ENCODE measurements around the gene OSBPL10. TPM values are rescaled to one million over a fixed set of nuclear protein-coding genes. Genes with fewer than 3 reads are reported as not detected.

Gene OSBPL10
- total RNA-seq, 4 donors from 2014 or later: 18.6 to 33.6 (median 28.8) TPM

DNA sequence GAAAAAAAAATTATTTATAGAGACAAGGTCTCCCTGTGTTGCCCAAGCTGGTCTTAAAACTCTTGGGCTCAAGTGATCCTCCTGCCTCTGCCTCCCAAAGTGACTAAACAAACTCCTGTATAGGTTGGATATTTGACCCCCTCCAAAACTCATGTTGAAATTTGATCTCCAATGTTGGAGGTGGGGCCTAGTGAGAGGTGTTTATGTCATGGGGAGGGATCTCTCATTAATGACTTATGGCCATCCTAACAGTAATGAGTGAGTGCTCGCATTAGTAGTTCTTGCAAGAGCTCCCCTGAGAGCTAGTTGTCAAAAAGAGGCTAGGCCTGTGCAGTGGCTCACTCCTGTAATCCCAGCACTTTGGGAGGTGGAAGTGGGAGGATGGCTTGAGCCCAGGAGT lies 307.1 kb downstream of the OSBPL10 start:
- 100% methylated on average over 1 of the region's 1 CpG for WGBS, 2 donors
- no peak overlapping the region for H3K27ac ChIP-seq

DNA sequence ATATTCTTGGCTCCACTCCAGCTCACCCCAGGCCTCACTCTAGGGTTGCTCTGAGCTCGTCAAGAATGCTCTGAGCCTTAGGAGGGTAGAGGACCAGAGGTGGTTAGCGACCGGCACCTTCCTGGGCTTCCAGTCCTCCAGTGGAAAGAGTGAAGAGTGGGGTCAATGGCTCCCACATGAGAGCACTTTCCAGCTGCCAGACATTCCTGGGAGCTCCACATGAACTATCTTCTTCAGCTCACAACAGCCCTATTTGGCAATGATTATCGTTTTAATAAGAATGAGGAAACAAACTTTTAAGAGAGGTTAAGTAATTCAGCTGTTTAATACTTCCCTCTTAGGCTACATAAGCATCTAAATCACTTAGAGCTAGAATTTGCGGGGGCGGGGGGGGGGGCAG lies 309.1 kb downstream of the OSBPL10 start:
- no peak overlapping the region for H3K27ac ChIP-seq
- intact Hi-C loops (cut with DNase I): no loop called here
- no peaks in the 10 kb centered on the region for H3K27me3 ChIP-seq
- TF ChIP-seq, protein P1, sequence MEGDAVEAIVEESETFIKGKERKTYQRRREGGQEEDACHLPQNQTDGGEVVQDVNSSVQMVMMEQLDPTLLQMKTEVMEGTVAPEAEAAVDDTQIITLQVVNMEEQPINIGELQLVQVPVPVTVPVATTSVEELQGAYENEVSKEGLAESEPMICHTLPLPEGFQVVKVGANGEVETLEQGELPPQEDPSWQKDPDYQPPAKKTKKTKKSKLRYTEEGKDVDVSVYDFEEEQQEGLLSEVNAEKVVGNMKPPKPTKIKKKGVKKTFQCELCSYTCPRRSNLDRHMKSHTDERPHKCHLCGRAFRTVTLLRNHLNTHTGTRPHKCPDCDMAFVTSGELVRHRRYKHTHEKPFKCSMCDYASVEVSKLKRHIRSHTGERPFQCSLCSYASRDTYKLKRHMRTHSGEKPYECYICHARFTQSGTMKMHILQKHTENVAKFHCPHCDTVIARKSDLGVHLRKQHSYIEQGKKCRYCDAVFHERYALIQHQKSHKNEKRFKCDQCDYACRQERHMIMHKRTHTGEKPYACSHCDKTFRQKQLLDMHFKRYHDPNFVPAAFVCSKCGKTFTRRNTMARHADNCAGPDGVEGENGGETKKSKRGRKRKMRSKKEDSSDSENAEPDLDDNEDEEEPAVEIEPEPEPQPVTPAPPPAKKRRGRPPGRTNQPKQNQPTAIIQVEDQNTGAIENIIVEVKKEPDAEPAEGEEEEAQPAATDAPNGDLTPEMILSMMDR (IDR thresholded peaks at IDR 0.05): no peak
- TF ChIP-seq POLR2A (IDR thresholded peaks at IDR 0.05): no peak
- H3K4me3 ChIP-seq (replicated peaks in 1 of 3): no peak overlapping the region
- H3K9me3 ChIP-seq: no peaks in the 10 kb centered on the region
- H3K4me1 ChIP-seq: peaks cover 0 to 6% of the 10 kb centered on the region in 2 donors
- peak; percentile 20 to 40 for DNase-seq
- H3K36me3 ChIP-seq: no peaks in the 10 kb centered on the region
- WGBS, 2 donors: 31 to 52% methylated on average over 6 of the region's 6 CpGs

More for the DNA sequence above, 307.1 kb downstream of the OSBPL10 start:
- DNase-seq: no peak
- Histone ChIP-seq H3K4me3 (replicated peaks in 1 of 3) (no peak overlapping the region), H3K9me3 (no peaks in the 10 kb centered on the region), H3K36me3 (no peaks in the 10 kb centered on the region), H3K4me1 (peaks cover 0 to 6% of the 10 kb centered on the region in 2 donors), H3K27me3 (no peaks in the 10 kb centered on the region)
- no peak for TF ChIP-seq POLR2A (IDR thresholded peaks at IDR 0.05)
- TF ChIP-seq, protein P1 (IDR thresholded peaks at IDR 0.05): no peak
- intact Hi-C loops (cut with DNase I): no loop called here

DNA sequence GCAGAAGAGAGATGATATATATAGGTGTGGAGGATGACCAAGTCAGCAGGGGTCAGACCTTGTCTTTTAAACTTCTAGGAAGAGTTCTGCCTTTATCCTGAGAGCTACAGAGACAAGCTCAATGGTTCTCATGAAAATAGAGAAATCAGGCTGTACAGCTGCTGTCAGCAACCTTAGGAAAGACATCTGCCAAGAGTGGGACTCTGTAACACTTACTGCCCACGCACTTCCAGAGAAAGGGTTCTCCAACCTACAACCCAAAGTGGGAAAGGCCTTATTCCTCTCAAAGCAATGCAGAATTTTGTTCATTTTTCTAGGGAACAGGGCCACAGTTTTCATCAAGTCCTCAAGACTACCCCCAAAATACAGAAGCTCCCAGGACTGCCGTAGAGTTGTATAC lies 309.6 kb downstream of the OSBPL10 start:
- no peak for DNase-seq
- H3K27me3 ChIP-seq: no peaks in the 10 kb centered on the region
- no peaks in the 10 kb centered on the region for H3K9me3 ChIP-seq
- H3K4me1 ChIP-seq: peaks cover 0 to 6% of the 10 kb centered on the region in 2 donors
- no peak for TF ChIP-seq POLR2A (IDR thresholded peaks at IDR 0.05)
- TF ChIP-seq, protein P1 (IDR thresholded peaks at IDR 0.05): no peak
- 60 to 78% methylated on average over 2 of the region's 2 CpGs for WGBS, 2 donors
- H3K4me3 ChIP-seq (replicated peaks in 1 of 3): no peak overlapping the region
- no peaks in the 10 kb centered on the region for H3K36me3 ChIP-seq
- H3K27ac ChIP-seq: no peak overlapping the region
- intact Hi-C loops (cut with DNase I): no loop called here

DNA sequence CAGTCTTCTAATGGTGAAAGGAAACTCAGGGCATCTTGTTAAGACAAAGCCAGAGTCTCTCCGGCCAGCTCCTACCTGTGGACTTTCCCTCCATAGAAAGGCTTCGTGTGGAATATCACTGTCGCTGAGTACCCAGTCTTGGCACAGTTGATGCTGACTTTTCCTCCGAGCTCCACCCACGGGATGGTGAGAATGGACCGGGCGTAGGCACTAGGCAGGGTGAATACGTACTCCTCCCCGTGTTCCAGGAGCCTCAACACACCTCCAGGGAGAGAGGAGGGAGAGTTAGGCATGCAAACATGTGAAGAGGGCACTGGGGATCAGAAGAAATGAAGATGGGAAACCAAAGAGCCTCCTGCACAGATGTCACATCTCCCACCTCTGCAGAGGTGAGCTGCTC lies 310.3 kb downstream of the OSBPL10 start:
- 82 to 92% methylated on average over 9 of the region's 9 CpGs for WGBS, 2 donors
- no peaks in the 10 kb centered on the region for H3K27me3 ChIP-seq
- H3K4me3 ChIP-seq (replicated peaks in 1 of 3): no peak overlapping the region
- intact Hi-C loops (cut with DNase I): no loop called here
- peaks cover 0 to 6% of the 10 kb centered on the region in 2 donors for H3K4me1 ChIP-seq
- TF ChIP-seq, protein P1 (IDR thresholded peaks at IDR 0.05): no peak
- no peak for TF ChIP-seq POLR2A (IDR thresholded peaks at IDR 0.05)
- H3K36me3 ChIP-seq: no peaks in the 10 kb centered on the region
- no peak overlapping the region for H3K27ac ChIP-seq
- no peaks in the 10 kb centered on the region for H3K9me3 ChIP-seq
- no peak for DNase-seq

DNA sequence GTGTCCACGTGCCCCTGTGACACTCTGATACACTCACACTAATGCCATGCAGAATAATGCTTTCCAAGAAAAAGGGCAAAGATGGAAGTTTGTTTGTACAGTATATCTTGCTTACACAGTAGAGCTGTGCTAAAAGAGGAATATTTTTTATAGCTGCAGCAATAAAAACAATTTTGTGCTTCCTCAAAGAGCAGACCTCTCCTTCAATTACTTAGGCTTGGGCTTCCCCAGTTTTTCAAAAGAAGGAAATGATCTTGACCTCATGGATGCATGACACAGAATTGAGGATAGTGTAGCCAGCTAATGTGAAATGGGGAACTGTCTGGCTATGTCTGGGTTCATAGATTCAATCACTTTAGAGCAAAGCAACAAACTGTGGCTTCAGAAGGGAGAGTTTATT lies 310.9 kb downstream of the OSBPL10 start:
- no peak overlapping the region for H3K27ac ChIP-seq
- intact Hi-C loops (cut with DNase I): no loop called here

More for the DNA sequence above, 310.9 kb downstream of the OSBPL10 start:
- Histone ChIP-seq H3K4me1 (peaks cover 0 to 6% of the 10 kb centered on the region in 2 donors), H3K4me3 (replicated peaks in 1 of 3) (no peak overlapping the region), H3K9me3 (no peaks in the 10 kb centered on the region), H3K36me3 (no peaks in the 10 kb centered on the region), H3K27me3 (no peaks in the 10 kb centered on the region)
- TF ChIP-seq, protein P1 (IDR thresholded peaks at IDR 0.05): no peak
- TF ChIP-seq POLR2A (IDR thresholded peaks at IDR 0.05): no peak
- no peak for DNase-seq
- WGBS, 2 donors: 87 to 90% methylated on average over 1 of the region's 1 CpG
